Measurements from ENCODE around the gene PDZD2. TPM values are rescaled to one million over a fixed set of nuclear protein-coding genes. Genes with fewer than 3 reads are reported as not detected.

PDZD2 gene
- total RNA-seq, 2 experiments from 2014 or later, result 1.3 to 1.8 TPM

- H3K9me3 ChIP-seq (ENCODE audit: control insufficient read depth in 1 of 2, insufficient read depth in 1 of 2, low read length in 2 of 2), result no peaks in the 10 kb centered on the region
- peaks cover 3 to 5% of the 10 kb centered on the region in 2 experiments for H3K27me3 ChIP-seq (ENCODE audit: control insufficient read depth in 1 of 2, insufficient read depth in 2 of 2, low read length in 2 of 2)
- intact Hi-C loops (cut with DNase I, micrococcal nuclease), result no loop called here
- CTCF ChIA-PET, result no interaction called here
- H3K27ac Mint-ChIP-seq, result no peak overlapping the region
- no peak for DNase-seq
- TF ChIP-seq CTCF (IDR thresholded peaks at IDR 0.05), result no peak
- H3K27ac ChIP-seq (ENCODE audit: low read depth in 1 of 2, low read length in 2 of 2), result no peak overlapping the region
- no peak for ATAC-seq (ENCODE audit: poor library complexity)
- peaks cover 17% of the 10 kb centered on the region for H3K27me3 Mint-ChIP-seq
- no peak overlapping the region for H3K4me3 ChIP-seq (ENCODE audit: low read length)
- no peaks in the 10 kb centered on the region for H3K36me3 Mint-ChIP-seq (ENCODE audit: low read depth)
- POLR2A ChIA-PET, result no interaction called here
- no peak overlapping the region for H3K4me3 Mint-ChIP-seq
- no peaks in the 10 kb centered on the region for H3K4me1 ChIP-seq (ENCODE audit: insufficient read depth, low read length)
- H3K9me3 Mint-ChIP-seq, result no peaks in the 10 kb centered on the region
- H3K36me3 ChIP-seq (ENCODE audit: insufficient read depth, low read length), result no peaks in the 10 kb centered on the region
- H3K4me1 Mint-ChIP-seq (ENCODE audit: low read depth), result no peaks in the 10 kb centered on the region
These were observed 22.3 kb downstream of the PDZD2 start for GRCh38 chr5:31661257-31661656.

- Mint-ChIP-seq H3K27me3 (peaks cover 6% of the 10 kb centered on the region), H3K4me1 (ENCODE audit: low read depth) (no peaks in the 10 kb centered on the region), H3K9me3 (no peaks in the 10 kb centered on the region), H3K4me3 (no peak overlapping the region), H3K27ac (no peak overlapping the region), H3K36me3 (ENCODE audit: low read depth) (no peaks in the 10 kb centered on the region)
- TF ChIP-seq CTCF (IDR thresholded peaks at IDR 0.05), result no peak
- Histone ChIP-seq H3K27ac (ENCODE audit: low read depth in 1 of 2, low read length in 2 of 2) (no peak overlapping the region), H3K4me3 (ENCODE audit: low read length) (no peak overlapping the region), H3K4me1 (ENCODE audit: insufficient read depth, low read length) (no peaks in the 10 kb centered on the region), H3K36me3 (ENCODE audit: insufficient read depth, low read length) (no peaks in the 10 kb centered on the region), H3K9me3 (ENCODE audit: control insufficient read depth in 1 of 2, insufficient read depth in 1 of 2, low read length in 2 of 2) (no peaks in the 10 kb centered on the region), H3K27me3 (ENCODE audit: control insufficient read depth in 1 of 2, insufficient read depth in 2 of 2, low read length in 2 of 2) (peaks cover 3 to 5% of the 10 kb centered on the region in 2 experiments)
- DNase-seq (no peak), ATAC-seq (ENCODE audit: poor library complexity) (no peak)
- intact Hi-C loops (cut with DNase I, micrococcal nuclease), result no loop called here
- POLR2A ChIA-PET, result no interaction called here
- CTCF ChIA-PET, result no interaction called here
These were observed 24.6 kb downstream of the PDZD2 start for GRCh38 chr5:31663519-31663918.

- no peak for TF ChIP-seq CTCF (IDR thresholded peaks at IDR 0.05)
- Mint-ChIP-seq H3K9me3 (no peaks in the 10 kb centered on the region), H3K27ac (no peak overlapping the region), H3K4me3 (no peak overlapping the region), H3K4me1 (ENCODE audit: low read depth) (no peaks in the 10 kb centered on the region), H3K36me3 (ENCODE audit: low read depth) (no peaks in the 10 kb centered on the region), H3K27me3 (peaks cover 6% of the 10 kb centered on the region)
- Histone ChIP-seq H3K27ac (ENCODE audit: low read depth in 1 of 2, low read length in 2 of 2) (no peak overlapping the region), H3K4me1 (ENCODE audit: insufficient read depth, low read length) (no peaks in the 10 kb centered on the region), H3K36me3 (ENCODE audit: insufficient read depth, low read length) (no peaks in the 10 kb centered on the region), H3K9me3 (ENCODE audit: control insufficient read depth in 1 of 2, insufficient read depth in 1 of 2, low read length in 2 of 2) (no peaks in the 10 kb centered on the region), H3K4me3 (ENCODE audit: low read length) (no peak overlapping the region), H3K27me3 (ENCODE audit: control insufficient read depth in 1 of 2, insufficient read depth in 2 of 2, low read length in 2 of 2) (peaks cover 0 to 3% of the 10 kb centered on the region in 2 experiments)
- ATAC-seq (ENCODE audit: poor library complexity) (no peak), DNase-seq (peak in 1 of 14 experiments; percentile 16)
- intact Hi-C loops (cut with DNase I, micrococcal nuclease), result no loop called here
- ChIA-PET CTCF (no interaction called here), POLR2A (no interaction called here)
These were observed 25.6 kb downstream of the PDZD2 start for GRCh38 chr5:31664566-31664965.
